ENCODE measurements around the gene SETD7.

GRCh38 chr4:139509727-139510410 is 46.1 kb downstream of the SETD7 start:
- TF ChIP-seq POLR2A (IDR thresholded peaks at IDR 0.05) (no peak), CTCF (IDR thresholded peaks at IDR 0.05) (peak in 2 of 6 experiments; percentile 19 to 27)
